Hepatocyte (in vitro differentiated cells): ENCODE data around the gene EXOC2.

Experiments
- EZH2 ChIP-seq: fragments of 200-600 bp; sonication (generic); IDR thresholded peaks from 2 replicates; pipeline ENCODE4 v1.6.1; 2016; ENCODE audit warnings: antibody characterized with exemption, mild to moderate bottlenecking, borderline replicate concordance
- EZH2phosphoT487 ChIP-seq: fragments of 200-600 bp; sonication (generic); IDR thresholded peaks from one replicate; pipeline ENCODE4 v1.6.1; 2018; ENCODE audit warnings: antibody characterized with exemption, mild to moderate bottlenecking, low read depth, moderate library complexity; ENCODE audit not compliant: unreplicated experiment, severe bottlenecking
- TF ChIP-seq, protein P1 (sequence below): fragments of 200-600 bp; sonication (generic); IDR thresholded peaks from 2 replicates; pipeline ENCODE4 v1.5.1; 2016; ENCODE audit warnings: antibody characterized with exemption, mild to moderate bottlenecking; ENCODE audit not compliant: poor library complexity

DNA sequence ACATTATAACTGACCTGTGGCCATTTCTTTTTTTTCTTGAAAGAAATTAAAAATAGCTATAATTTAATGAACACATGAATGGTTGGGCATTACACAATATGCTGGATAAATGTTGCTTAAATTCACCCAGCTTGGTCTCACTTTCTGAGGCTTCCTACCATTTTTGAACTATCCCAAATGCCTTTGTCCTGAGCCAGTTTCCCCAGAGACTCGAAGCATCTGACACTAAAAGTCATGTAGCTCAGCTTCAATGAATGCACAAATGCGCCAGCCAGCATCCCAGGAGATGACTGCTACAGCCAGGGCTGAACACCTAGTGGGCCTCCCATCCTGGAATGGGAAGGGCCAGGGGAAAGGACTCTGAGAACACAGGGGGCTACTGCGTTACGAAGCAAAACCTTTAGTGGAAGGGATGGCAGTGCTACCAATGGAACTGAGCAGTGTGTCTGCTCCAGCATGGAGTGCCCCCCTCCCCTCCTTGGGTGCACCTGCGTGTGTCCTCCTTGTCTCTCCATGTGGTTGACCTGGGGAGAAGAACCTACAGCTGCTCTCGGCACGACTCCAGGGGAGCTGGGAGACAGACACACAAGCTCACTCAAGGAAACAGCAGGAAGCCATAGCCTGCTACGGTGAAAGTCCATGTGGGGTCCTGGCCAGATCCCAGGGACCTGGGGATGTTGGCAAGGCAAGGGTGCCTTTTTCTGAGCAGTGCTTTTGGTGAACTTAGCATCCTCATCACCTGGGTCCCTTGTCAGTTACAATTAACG is 240.5 kb downstream of the EXOC2 start:
- TF ChIP-seq EZH2 (no peak), EZH2phosphoT487 (no peak)
- TF ChIP-seq, protein P1, sequence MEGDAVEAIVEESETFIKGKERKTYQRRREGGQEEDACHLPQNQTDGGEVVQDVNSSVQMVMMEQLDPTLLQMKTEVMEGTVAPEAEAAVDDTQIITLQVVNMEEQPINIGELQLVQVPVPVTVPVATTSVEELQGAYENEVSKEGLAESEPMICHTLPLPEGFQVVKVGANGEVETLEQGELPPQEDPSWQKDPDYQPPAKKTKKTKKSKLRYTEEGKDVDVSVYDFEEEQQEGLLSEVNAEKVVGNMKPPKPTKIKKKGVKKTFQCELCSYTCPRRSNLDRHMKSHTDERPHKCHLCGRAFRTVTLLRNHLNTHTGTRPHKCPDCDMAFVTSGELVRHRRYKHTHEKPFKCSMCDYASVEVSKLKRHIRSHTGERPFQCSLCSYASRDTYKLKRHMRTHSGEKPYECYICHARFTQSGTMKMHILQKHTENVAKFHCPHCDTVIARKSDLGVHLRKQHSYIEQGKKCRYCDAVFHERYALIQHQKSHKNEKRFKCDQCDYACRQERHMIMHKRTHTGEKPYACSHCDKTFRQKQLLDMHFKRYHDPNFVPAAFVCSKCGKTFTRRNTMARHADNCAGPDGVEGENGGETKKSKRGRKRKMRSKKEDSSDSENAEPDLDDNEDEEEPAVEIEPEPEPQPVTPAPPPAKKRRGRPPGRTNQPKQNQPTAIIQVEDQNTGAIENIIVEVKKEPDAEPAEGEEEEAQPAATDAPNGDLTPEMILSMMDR = no peak
